Measurements from ENCODE around the gene FGD2. TPM values are rescaled to one million over a fixed set of nuclear protein-coding genes. Genes with fewer than 3 reads are reported as not detected.

Gene FGD2
- total and polyA plus RNA-seq, 2 experiments from 2014 or later: 0.13 to 0.14 TPM

DNA sequence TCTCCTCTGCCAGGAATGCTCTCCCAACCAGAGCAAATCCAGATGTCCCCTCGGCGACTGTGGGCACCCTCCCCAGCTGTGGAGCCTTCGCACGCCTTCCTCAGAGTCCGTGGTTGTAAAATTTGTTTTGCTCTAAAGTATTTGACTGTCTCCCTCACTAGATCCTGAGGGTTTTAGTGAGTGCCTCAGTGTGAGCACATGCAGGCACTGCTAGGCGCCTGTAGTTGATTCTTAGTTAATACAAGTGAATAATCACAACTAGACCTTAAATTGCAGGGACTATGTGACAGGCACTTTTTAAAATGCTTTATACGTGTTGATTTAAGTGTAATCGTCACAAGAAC is 18.8 kb upstream of the FGD2 start:
- TF ChIP-seq ZNF331 (CRISPR knock-in tag; IDR thresholded peaks at IDR 0.05; ENCODE audit: low read depth) (no peak), ZNF114 (CRISPR knock-in tag; IDR thresholded peaks at IDR 0.05) (no peak), JUNB (IDR thresholded peaks at IDR 0.05; ENCODE audit: unreplicated experiment) (no peak), STAT1 (IDR thresholded peaks at IDR 0.05; ENCODE audit: unreplicated experiment) (no peak), NANOG (IDR thresholded peaks at IDR 0.05; ENCODE audit: borderline replicate concordance) (no peak), POLR2AphosphoS5 (IDR thresholded peaks at IDR 0.05; ENCODE audit: low read depth) (no peak)
- ATAC-seq: no peak; the same call in 2 of the 3 replicates
- Histone ChIP-seq H3K4me2 (peak overlapping the region; percentile 99), H3K27me3 (ENCODE audit: insufficient read depth) (no peaks in the 10 kb centered on the region), H3K4me1 (ENCODE audit: insufficient read depth) (peaks cover 39% of the 10 kb centered on the region), H3K4me3 (peak overlapping the region; percentile 90), H3K9me2 (ENCODE audit: insufficient read depth) (no peaks in the 10 kb centered on the region), H3F3A (replicated peaks; ENCODE audit: low read depth) (peaks cover 3% of the 10 kb centered on the region; the same call in 1 of the 2 replicates), H2AFZ (peak overlapping the region; percentile 84; the same call in 1 of the 2 replicates), H4K20me1 (replicated peaks; ENCODE audit: insufficient read depth) (peaks cover 28% of the 10 kb centered on the region), H3K36me3 (ENCODE audit: insufficient read depth) (no peaks in the 10 kb centered on the region), H3K27ac (ENCODE audit: low read depth) (peak overlapping the region; percentile 88), H3K79me2 (replicated peaks; ENCODE audit: insufficient read depth) (peaks cover 45% of the 10 kb centered on the region)
- Mint-ChIP-seq H3K4me3 (peak overlapping the region; percentile 97), H3K36me3 (ENCODE audit: low read depth) (no peaks in the 10 kb centered on the region; the same call in 2 of the 3 replicates), H3K27me3 (ENCODE audit: insufficient read depth, low read depth, poor library complexity) (peaks cover 6% of the 10 kb centered on the region), H3K9me3 (no peaks in the 10 kb centered on the region; the same call in 1 of the 3 replicates), H3K4me1 (peaks cover 13% of the 10 kb centered on the region), H3K27ac (peak overlapping the region; percentile 98)
- DNase-seq (ENCODE audit: low spot score): no peak

- Mint-ChIP-seq H3K36me3 (ENCODE audit: low read depth) (no peaks in the 10 kb centered on the region; the same call in 2 of the 3 replicates), H3K4me1 (peaks cover 8% of the 10 kb centered on the region), H3K9me3 (no peaks in the 10 kb centered on the region; the same call in 1 of the 3 replicates), H3K4me3 (no peak overlapping the region), H3K27ac (no peak overlapping the region), H3K27me3 (ENCODE audit: insufficient read depth, low read depth, poor library complexity) (peaks cover 6% of the 10 kb centered on the region)
- peaks cover 3% of the 10 kb centered on the region; the same call in 1 of the 2 replicates for H3F3A ChIP-seq (replicated peaks; ENCODE audit: low read depth)
- ATAC-seq (no peak), DNase-seq (ENCODE audit: low spot score) (no peak)
- no peaks in the 10 kb centered on the region for H3K36me3 ChIP-seq (ENCODE audit: insufficient read depth)
- H3K79me2 ChIP-seq (replicated peaks; ENCODE audit: insufficient read depth): peaks cover 19% of the 10 kb centered on the region
- peaks cover 4% of the 10 kb centered on the region for H4K20me1 ChIP-seq (replicated peaks; ENCODE audit: insufficient read depth)
- H2AFZ ChIP-seq: no peak overlapping the region
- H3K27ac ChIP-seq (ENCODE audit: low read depth): no peak overlapping the region
- H3K4me3 ChIP-seq: no peak overlapping the region
- peaks cover 15% of the 10 kb centered on the region for H3K4me1 ChIP-seq (ENCODE audit: insufficient read depth)
- no peaks in the 10 kb centered on the region for H3K27me3 ChIP-seq (ENCODE audit: insufficient read depth)
- no peaks in the 10 kb centered on the region for H3K9me2 ChIP-seq (ENCODE audit: insufficient read depth)
- no peak overlapping the region for H3K4me2 ChIP-seq
- TF ChIP-seq JUNB (IDR thresholded peaks at IDR 0.05; ENCODE audit: unreplicated experiment) (no peak), ETS1 (IDR thresholded peaks at IDR 0.05) (no peak), EZH2 (IDR thresholded peaks at IDR 0.05; ENCODE audit: low read depth, unreplicated experiment) (no peak), POLR2AphosphoS5 (IDR thresholded peaks at IDR 0.05; ENCODE audit: low read depth) (no peak), EZH2phosphoT487 (IDR thresholded peaks at IDR 0.05; ENCODE audit: unreplicated experiment) (no peak), ZNF114 (CRISPR knock-in tag; IDR thresholded peaks at IDR 0.05) (no peak), ZNF462 (CRISPR knock-in tag; IDR thresholded peaks at IDR 0.05) (no peak), CREB1 (CRISPR knock-in tag; IDR thresholded peaks at IDR 0.05; ENCODE audit: low read depth) (no peak), STAT1 (IDR thresholded peaks at IDR 0.05; ENCODE audit: unreplicated experiment) (no peak)
- TF ChIP-seq, protein P1, sequence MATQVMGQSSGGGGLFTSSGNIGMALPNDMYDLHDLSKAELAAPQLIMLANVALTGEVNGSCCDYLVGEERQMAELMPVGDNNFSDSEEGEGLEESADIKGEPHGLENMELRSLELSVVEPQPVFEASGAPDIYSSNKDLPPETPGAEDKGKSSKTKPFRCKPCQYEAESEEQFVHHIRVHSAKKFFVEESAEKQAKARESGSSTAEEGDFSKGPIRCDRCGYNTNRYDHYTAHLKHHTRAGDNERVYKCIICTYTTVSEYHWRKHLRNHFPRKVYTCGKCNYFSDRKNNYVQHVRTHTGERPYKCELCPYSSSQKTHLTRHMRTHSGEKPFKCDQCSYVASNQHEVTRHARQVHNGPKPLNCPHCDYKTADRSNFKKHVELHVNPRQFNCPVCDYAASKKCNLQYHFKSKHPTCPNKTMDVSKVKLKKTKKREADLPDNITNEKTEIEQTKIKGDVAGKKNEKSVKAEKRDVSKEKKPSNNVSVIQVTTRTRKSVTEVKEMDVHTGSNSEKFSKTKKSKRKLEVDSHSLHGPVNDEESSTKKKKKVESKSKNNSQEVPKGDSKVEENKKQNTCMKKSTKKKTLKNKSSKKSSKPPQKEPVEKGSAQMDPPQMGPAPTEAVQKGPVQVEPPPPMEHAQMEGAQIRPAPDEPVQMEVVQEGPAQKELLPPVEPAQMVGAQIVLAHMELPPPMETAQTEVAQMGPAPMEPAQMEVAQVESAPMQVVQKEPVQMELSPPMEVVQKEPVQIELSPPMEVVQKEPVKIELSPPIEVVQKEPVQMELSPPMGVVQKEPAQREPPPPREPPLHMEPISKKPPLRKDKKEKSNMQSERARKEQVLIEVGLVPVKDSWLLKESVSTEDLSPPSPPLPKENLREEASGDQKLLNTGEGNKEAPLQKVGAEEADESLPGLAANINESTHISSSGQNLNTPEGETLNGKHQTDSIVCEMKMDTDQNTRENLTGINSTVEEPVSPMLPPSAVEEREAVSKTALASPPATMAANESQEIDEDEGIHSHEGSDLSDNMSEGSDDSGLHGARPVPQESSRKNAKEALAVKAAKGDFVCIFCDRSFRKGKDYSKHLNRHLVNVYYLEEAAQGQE (IDR thresholded peaks at IDR 0.05; ENCODE audit: unreplicated experiment): no peak
These were observed 16.2 kb upstream of the FGD2 start for GRCh38 chr6:36989264-36989663.
